ENCODE data around the gene FLNB.

FLNB gene

GRCh38 chr3:58082047-58082446 lies 73.8 kb downstream of the FLNB start:
- no peak for DNase-seq

- DNase-seq: no peak
These were observed 75.9 kb downstream of the FLNB start for GRCh38 chr3:58084166-58084565.

- no peak for DNase-seq
These were observed 76.7 kb downstream of the FLNB start for GRCh38 chr3:58084788-58085543.

- no peak for DNase-seq
These were observed 77.4 kb downstream of the FLNB start for GRCh38 chr3:58085616-58086015.

- no peak for DNase-seq
These were observed 80.3 kb downstream of the FLNB start for GRCh38 chr3:58088501-58088900.

- DNase-seq: no peak
These were observed 82.1 kb downstream of the FLNB start for GRCh38 chr3:58090351-58090750.

GRCh38 chr3:58092521-58092920 lies 84.3 kb downstream of the FLNB start:
- no peak for DNase-seq

- DNase-seq: no peak
These were observed 85.5 kb downstream of the FLNB start for GRCh38 chr3:58093574-58094195.

- no peak for DNase-seq
These were observed 86.4 kb downstream of the FLNB start for GRCh38 chr3:58094657-58095056.

- no peak for DNase-seq
These were observed 87.4 kb downstream of the FLNB start for GRCh38 chr3:58095603-58096138.

GRCh38 chr3:58098531-58098930 lies 90.3 kb downstream of the FLNB start:
- no peak for DNase-seq

- no peak for DNase-seq
These were observed 91.6 kb downstream of the FLNB start for GRCh38 chr3:58099865-58100264.

GRCh38 chr3:58101499-58102389 lies 93.5 kb downstream of the FLNB start:
- no peak for DNase-seq

GRCh38 chr3:58102390-58102750 lies 94.1 kb downstream of the FLNB start:
- no peak for DNase-seq

- DNase-seq: no peak
These were observed 94.8 kb downstream of the FLNB start for GRCh38 chr3:58102976-58103451.

GRCh38 chr3:58104151-58104550 lies 95.9 kb downstream of the FLNB start:
- DNase-seq: no peak

GRCh38 chr3:58104712-58105111 lies 96.5 kb downstream of the FLNB start:
- no peak for DNase-seq

- no peak for DNase-seq
These were observed 97.0 kb downstream of the FLNB start for GRCh38 chr3:58105196-58105595.

- DNase-seq: no peak
These were observed 97.8 kb downstream of the FLNB start for GRCh38 chr3:58106061-58106460.

- no peak for DNase-seq
These were observed 98.4 kb downstream of the FLNB start for GRCh38 chr3:58106640-58107039.

- DNase-seq: no peak
These were observed 99.4 kb downstream of the FLNB start for GRCh38 chr3:58107597-58107996.

GRCh38 chr3:58109752-58110151 lies 101.5 kb downstream of the FLNB start:
- DNase-seq: no peak

- no peak for DNase-seq
These were observed 103.4 kb downstream of the FLNB start for GRCh38 chr3:58111513-58112184.

Measured in NCI-H2107 (cell line).